ENCODE data around the gene ABCA13. TPM values are rescaled to one million over a fixed set of nuclear protein-coding genes. Genes with fewer than 3 reads are reported as not detected.
A peak's percentile ranks its signal among the peaks of the same experiment; 100 is the strongest.

The ABCA13 gene
- total and polyA plus RNA-seq, 2 experiments from 2014 or later = 0.11 TPM; not detected in 1

DNA sequence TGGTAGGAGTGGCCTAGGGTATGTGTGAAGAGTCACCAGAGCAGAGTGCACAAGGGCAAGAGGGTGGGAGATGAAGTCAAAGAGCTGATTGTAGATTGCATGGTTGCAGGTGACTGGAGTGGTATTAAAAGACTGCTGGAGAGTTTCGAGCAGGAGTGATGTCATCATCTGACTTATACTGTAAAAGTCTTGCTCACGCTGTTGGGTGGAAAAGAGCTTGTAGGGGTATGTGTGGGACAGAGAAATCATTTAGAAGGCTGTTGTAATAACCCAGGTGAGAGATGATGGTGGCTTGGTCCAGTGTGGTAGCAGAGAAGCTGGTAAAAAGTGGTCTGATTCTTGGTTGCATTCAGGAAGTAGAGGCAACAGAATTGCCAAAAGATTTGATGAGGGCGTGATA lies 184.1 kb downstream of the ABCA13 start:
- Histone ChIP-seq H3K4me3 (no peak overlapping the region), H3K9ac (no peak overlapping the region), H3K27me3 (replicated peaks; ENCODE audit: insufficient read depth) (no peaks in the 10 kb centered on the region), H2AFZ (no peak overlapping the region), H3F3A (ENCODE audit: insufficient read depth) (no peaks in the 10 kb centered on the region), H3K4me1 (ENCODE audit: insufficient read depth) (no peaks in the 10 kb centered on the region), H3K79me2 (ENCODE audit: insufficient read depth) (no peaks in the 10 kb centered on the region), H4K20me1 (ENCODE audit: insufficient read depth) (no peaks in the 10 kb centered on the region), H3K36me3 (ENCODE audit: low read depth) (no peaks in the 10 kb centered on the region), H3K9me2 (ENCODE audit: insufficient read depth) (no peaks in the 10 kb centered on the region), H3K4me2 (ENCODE audit: unreplicated experiment) (no peak overlapping the region), H3K27ac (no peak overlapping the region), H3K9me3 (ENCODE audit: low read depth) (no peaks in the 10 kb centered on the region)
- TF ChIP-seq EZH2 (IDR thresholded peaks at IDR 0.05; ENCODE audit: insufficient read depth, poor library complexity, severe bottlenecking) (no peak), EZH2phosphoT487 (IDR thresholded peaks at IDR 0.05; ENCODE audit: insufficient read depth, low read depth) (no peak)
- in situ Hi-C loops (cut with MboI) = no loop called here
- WGBS, 2 experiments (ENCODE audit: low coverage in 1 of 2, low lambda C conversion rate in 2 of 2, missing lambda C conversion rate in 2 of 2) = 25 to 30% methylated on average over 3 of the region's 3 CpGs
- DNase-seq = no peak

DNA sequence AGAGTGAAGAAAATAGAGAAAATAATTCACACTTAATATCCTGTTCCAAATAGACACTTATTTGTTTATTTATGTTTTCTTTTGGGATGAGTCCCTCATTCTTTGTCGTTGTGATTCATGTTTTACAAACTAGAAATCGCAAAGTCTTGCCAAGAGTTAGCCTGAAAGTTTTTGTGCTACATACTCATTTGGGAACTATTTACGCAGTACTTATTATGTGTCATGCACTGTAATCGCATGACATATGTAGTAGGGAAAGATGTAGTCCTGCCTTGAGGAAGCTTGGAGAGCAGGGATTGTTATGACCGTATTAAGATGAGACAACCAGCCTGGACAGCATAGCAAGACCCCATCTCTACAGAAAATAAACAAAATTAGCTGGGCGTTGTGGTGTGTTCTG lies 189.3 kb downstream of the ABCA13 start:
- H3K9me3 ChIP-seq (ENCODE audit: low read depth) = no peaks in the 10 kb centered on the region
- H4K20me1 ChIP-seq (ENCODE audit: insufficient read depth) = no peaks in the 10 kb centered on the region
- no peaks in the 10 kb centered on the region for H3K79me2 ChIP-seq (ENCODE audit: insufficient read depth)
- no peaks in the 10 kb centered on the region for H3K4me1 ChIP-seq (ENCODE audit: insufficient read depth)
- H3K36me3 ChIP-seq (ENCODE audit: low read depth) = no peaks in the 10 kb centered on the region
- no peak for TF ChIP-seq EZH2 (IDR thresholded peaks at IDR 0.05; ENCODE audit: insufficient read depth, poor library complexity, severe bottlenecking)
- H3K27me3 ChIP-seq (replicated peaks; ENCODE audit: insufficient read depth) = no peaks in the 10 kb centered on the region
- H3F3A ChIP-seq (ENCODE audit: insufficient read depth) = no peaks in the 10 kb centered on the region
- H3K4me3 ChIP-seq = no peak overlapping the region
- H2AFZ ChIP-seq = no peak overlapping the region
- no peaks in the 10 kb centered on the region for H3K9me2 ChIP-seq (ENCODE audit: insufficient read depth)
- in situ Hi-C loops (cut with MboI) = no loop called here
- peak; percentile 42 for DNase-seq
- H3K4me2 ChIP-seq (ENCODE audit: unreplicated experiment) = no peak overlapping the region
- 39 to 43% methylated on average over 6 of the region's 6 CpGs for WGBS, 2 experiments (ENCODE audit: low coverage in 1 of 2, low lambda C conversion rate in 2 of 2, missing lambda C conversion rate in 2 of 2)
- H3K27ac ChIP-seq = no peak overlapping the region
- no peak overlapping the region for H3K9ac ChIP-seq

DNA sequence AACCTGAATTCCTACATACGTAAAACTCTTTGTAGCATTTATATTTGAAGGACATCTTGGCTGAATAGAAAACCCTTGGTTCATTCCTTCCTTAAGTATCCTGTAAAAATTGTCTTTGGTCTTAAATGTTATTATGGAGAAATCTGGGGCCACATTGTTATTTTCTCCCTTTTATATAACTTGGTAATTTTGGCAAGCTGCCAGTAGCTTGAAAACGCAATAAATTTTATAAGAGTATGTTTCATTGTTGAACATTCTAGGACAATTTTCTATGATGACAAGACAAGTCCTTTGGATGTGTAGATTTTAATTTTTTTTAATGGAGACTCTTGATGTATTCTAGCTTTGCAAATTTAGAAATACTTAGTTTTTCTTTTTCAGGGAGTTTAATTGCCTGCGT lies 191.9 kb downstream of the ABCA13 start:
- H3K27ac ChIP-seq = no peak overlapping the region
- WGBS, 2 experiments (ENCODE audit: low coverage in 1 of 2, low lambda C conversion rate in 2 of 2, missing lambda C conversion rate in 2 of 2) = 41% methylated on average over 3 of the region's 3 CpGs
- no peaks in the 10 kb centered on the region for H3K4me1 ChIP-seq (ENCODE audit: insufficient read depth)
- H3K9ac ChIP-seq = no peak overlapping the region
- no peaks in the 10 kb centered on the region for H4K20me1 ChIP-seq (ENCODE audit: insufficient read depth)
- no peaks in the 10 kb centered on the region for H3K36me3 ChIP-seq (ENCODE audit: low read depth)
- in situ Hi-C loops (cut with MboI) = no loop called here
- H3K79me2 ChIP-seq (ENCODE audit: insufficient read depth) = no peaks in the 10 kb centered on the region
- no peaks in the 10 kb centered on the region for H3F3A ChIP-seq (ENCODE audit: insufficient read depth)
- no peak for DNase-seq
- H3K4me3 ChIP-seq = no peak overlapping the region
- H2AFZ ChIP-seq = no peak overlapping the region
- no peaks in the 10 kb centered on the region for H3K27me3 ChIP-seq (replicated peaks; ENCODE audit: insufficient read depth)
- H3K4me2 ChIP-seq (ENCODE audit: unreplicated experiment) = no peak overlapping the region
- TF ChIP-seq EZH2 (IDR thresholded peaks at IDR 0.05; ENCODE audit: insufficient read depth, poor library complexity, severe bottlenecking) = no peak
- no peak for TF ChIP-seq EZH2phosphoT487 (IDR thresholded peaks at IDR 0.05; ENCODE audit: insufficient read depth, low read depth)
- H3K9me2 ChIP-seq (ENCODE audit: insufficient read depth) = no peaks in the 10 kb centered on the region
- H3K9me3 ChIP-seq (ENCODE audit: low read depth) = no peaks in the 10 kb centered on the region

DNA sequence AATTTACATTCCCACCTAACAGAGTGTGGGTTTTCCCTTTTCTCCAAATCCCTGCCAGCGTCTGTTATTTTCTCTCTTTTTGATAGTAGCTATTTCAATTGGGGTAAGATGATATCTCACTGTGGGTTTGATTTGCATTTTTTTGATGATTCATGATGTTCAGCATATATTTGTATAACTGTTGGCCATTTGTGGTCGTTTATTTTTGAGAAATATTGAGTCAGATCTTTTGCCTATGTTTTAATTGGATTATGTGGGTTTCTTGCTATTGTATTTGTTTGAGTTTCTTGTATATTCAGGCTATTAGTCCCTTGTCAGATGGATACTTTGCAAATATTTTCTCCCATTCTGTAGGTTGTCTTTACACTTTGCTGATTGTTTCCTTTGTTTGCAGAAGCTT lies 193.8 kb downstream of the ABCA13 start:
- no peak overlapping the region for H3K27ac ChIP-seq
- H3K4me3 ChIP-seq = no peak overlapping the region
- H3K27me3 ChIP-seq (replicated peaks; ENCODE audit: insufficient read depth) = no peaks in the 10 kb centered on the region
- H3K9me3 ChIP-seq (ENCODE audit: low read depth) = no peaks in the 10 kb centered on the region
- WGBS, 2 experiments (ENCODE audit: low coverage in 1 of 2, low lambda C conversion rate in 2 of 2, missing lambda C conversion rate in 2 of 2) = 23 to 30% methylated on average over 2 of the region's 2 CpGs
- H3K4me2 ChIP-seq (ENCODE audit: unreplicated experiment) = no peak overlapping the region
- no peaks in the 10 kb centered on the region for H3K79me2 ChIP-seq (ENCODE audit: insufficient read depth)
- H4K20me1 ChIP-seq (ENCODE audit: insufficient read depth) = no peaks in the 10 kb centered on the region
- TF ChIP-seq EZH2phosphoT487 (IDR thresholded peaks at IDR 0.05; ENCODE audit: insufficient read depth, low read depth) (no peak), EZH2 (IDR thresholded peaks at IDR 0.05; ENCODE audit: insufficient read depth, poor library complexity, severe bottlenecking) (no peak)
- in situ Hi-C loops (cut with MboI) = no loop called here
- no peaks in the 10 kb centered on the region for H3K36me3 ChIP-seq (ENCODE audit: low read depth)
- no peaks in the 10 kb centered on the region for H3K9me2 ChIP-seq (ENCODE audit: insufficient read depth)
- no peak overlapping the region for H3K9ac ChIP-seq
- no peak for DNase-seq
- H3F3A ChIP-seq (ENCODE audit: insufficient read depth) = no peaks in the 10 kb centered on the region
- no peak overlapping the region for H2AFZ ChIP-seq
- no peaks in the 10 kb centered on the region for H3K4me1 ChIP-seq (ENCODE audit: insufficient read depth)

DNA sequence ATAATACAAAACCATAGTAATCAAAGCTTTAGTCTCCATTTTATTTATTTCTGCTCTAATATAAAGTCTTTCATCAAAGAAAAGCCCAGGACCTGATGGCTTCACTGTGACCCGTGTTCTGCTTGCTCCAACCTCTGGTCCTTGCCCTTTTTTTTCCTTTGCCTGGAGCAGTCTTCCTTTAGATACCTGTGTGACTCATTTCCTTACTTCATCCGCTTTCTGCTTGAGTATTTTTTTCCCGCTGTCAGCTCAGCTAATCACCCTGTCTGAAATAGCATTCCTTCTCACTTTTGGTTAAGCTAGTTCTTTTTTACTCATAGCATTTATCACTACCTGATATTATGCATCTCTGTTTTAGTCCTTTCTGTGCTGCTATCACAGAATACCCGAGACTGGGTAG lies 194.8 kb downstream of the ABCA13 start:
- H3K27ac ChIP-seq = no peak overlapping the region
- TF ChIP-seq EZH2 (IDR thresholded peaks at IDR 0.05; ENCODE audit: insufficient read depth, poor library complexity, severe bottlenecking) = no peak
- TF ChIP-seq EZH2phosphoT487 (IDR thresholded peaks at IDR 0.05; ENCODE audit: insufficient read depth, low read depth) = no peak
- no peak overlapping the region for H2AFZ ChIP-seq
- WGBS, 2 experiments (ENCODE audit: low coverage in 1 of 2, low lambda C conversion rate in 2 of 2, missing lambda C conversion rate in 2 of 2) = 25 to 28% methylated on average over 4 of the region's 4 CpGs
- no peaks in the 10 kb centered on the region for H3F3A ChIP-seq (ENCODE audit: insufficient read depth)
- no peaks in the 10 kb centered on the region for H3K27me3 ChIP-seq (replicated peaks; ENCODE audit: insufficient read depth)
- no peaks in the 10 kb centered on the region for H3K9me2 ChIP-seq (ENCODE audit: insufficient read depth)
- no peaks in the 10 kb centered on the region for H3K9me3 ChIP-seq (ENCODE audit: low read depth)
- no peak for DNase-seq
- no peaks in the 10 kb centered on the region for H4K20me1 ChIP-seq (ENCODE audit: insufficient read depth)
- H3K4me2 ChIP-seq (ENCODE audit: unreplicated experiment) = no peak overlapping the region
- no peaks in the 10 kb centered on the region for H3K4me1 ChIP-seq (ENCODE audit: insufficient read depth)
- H3K4me3 ChIP-seq = no peak overlapping the region
- H3K36me3 ChIP-seq (ENCODE audit: low read depth) = no peaks in the 10 kb centered on the region
- H3K79me2 ChIP-seq (ENCODE audit: insufficient read depth) = no peaks in the 10 kb centered on the region
- no peak overlapping the region for H3K9ac ChIP-seq
- in situ Hi-C loops (cut with MboI) = no loop called here

All from GM23248 (cell line).